Stimulated activated CD8-positive, alpha-beta memory T cell treated with anti-CD3 and anti-CD28 coated beads, Interleukin-15, amount 100 ng/mL, for 1 hour (primary cell): ENCODE measurements around the gene FOXP1.
"Not testable (repeated sequence)": the region's sequence is repeated elsewhere in the genome, so short reads cannot be mapped to it uniquely, and the experiment has no call there.

Source experiments
- DNase-seq: peaks from one replicate; pipeline ENCODE4 v3.0.0-alpha.2; 2020; ENCODE audit warnings: low read depth

The FOXP1 gene

DNA sequence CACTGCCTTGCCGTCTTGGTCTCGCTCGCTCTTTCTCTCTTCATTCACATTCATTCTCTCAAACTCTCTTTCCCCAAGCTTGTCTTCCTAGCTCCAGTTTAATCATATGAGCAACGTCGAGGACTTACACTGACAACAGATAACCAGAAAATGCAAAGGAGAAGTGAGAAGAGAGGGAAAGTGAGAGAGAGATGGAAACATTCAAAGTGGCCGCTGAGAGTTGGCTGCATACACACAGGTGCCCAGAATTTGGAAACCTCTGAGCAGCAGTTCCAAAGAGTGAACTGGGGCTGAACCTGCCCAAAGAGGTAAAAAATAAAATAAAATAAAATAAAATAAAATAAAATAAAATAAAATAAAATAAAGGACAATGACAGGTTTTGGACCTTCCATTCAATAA, 583.0 kb downstream of the FOXP1 start:
- DNase-seq = no peak

DNA sequence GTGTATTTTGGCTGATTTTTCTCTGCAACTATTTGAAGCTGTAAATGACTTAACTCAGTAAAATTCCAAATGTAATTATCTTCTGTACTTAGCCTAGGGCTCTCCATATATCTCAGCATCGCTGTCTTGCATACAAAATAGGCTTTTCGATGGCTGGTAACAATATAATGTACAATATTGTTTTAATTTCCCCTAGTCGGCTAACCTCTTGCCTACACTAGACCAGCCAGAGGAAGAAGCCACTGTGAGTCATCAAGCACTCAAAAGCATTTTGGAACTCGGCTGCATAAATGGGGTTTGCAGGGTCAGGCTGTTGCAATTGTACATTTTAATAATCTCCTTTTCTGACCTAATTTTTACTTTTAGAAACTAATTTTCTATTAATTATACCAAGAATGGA, 583.8 kb downstream of the FOXP1 start:
- no peak for DNase-seq

DNA sequence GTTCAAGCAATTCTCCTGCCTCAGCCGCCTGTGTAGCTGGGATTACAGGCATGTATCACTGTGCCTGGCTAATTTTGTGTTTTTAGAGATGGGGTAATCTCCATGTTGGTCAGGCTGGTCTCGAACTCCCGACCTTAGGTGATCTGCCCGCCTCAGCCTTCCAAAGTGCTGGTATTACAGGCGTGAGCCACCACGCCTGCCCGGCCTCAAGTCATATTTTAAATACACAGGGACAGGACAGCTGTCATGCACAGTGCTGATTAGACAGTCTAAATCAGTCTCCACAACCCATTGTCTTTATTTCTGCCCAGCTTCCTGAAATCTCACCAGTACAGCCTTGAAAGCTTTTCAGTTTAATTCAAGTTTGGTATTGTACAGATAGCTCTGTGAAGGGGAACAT, 587.4 kb downstream of the FOXP1 start:
- DNase-seq = no peak

- no peak for DNase-seq
Measured at GRCh38 chr3:70994644-70995043, 588.9 kb downstream of the FOXP1 start.

- no peak for DNase-seq
Measured at GRCh38 chr3:70992562-70993204, 590.8 kb downstream of the FOXP1 start.

DNA sequence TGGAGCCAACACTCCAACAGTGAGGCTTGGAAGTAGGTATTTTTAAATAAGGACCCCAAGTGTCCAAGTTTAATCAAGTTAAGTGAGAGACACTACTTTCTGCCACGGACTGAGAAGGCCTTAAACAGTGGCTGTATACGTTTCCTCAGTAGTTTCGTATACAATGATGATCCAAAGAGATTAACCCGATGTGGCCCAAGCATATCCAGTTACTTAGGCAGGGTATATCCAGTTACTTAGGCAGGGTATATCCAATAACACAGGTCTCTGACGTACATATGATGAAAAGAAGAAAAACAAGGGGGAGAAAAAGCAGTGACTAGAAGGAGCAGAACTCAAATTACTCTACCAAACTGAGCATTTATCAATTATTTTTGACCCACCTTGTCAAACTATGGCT, 591.4 kb downstream of the FOXP1 start:
- no peak for DNase-seq

GRCh38 chr3:70990723-70991122, 592.8 kb downstream of the FOXP1 start:
- no peak for DNase-seq

DNA sequence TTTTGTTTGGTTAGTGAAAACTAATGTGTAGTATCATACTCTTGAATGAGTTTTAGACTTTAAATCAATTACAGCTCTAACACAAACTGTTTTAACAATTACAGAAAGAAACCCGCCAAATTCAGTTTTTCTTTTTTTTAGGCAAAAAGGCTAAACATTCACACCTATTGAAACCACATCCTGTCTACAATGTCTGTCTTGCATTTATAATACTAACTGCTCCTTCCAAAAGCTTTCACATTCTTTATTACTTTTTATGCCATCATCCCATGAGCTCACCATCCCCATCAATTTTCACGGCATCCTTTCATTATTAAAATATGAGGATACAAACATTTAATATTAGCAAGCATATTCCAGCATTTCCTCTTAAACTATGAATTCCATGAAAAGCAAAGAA, 593.3 kb downstream of the FOXP1 start:
- DNase-seq = no peak

DNA sequence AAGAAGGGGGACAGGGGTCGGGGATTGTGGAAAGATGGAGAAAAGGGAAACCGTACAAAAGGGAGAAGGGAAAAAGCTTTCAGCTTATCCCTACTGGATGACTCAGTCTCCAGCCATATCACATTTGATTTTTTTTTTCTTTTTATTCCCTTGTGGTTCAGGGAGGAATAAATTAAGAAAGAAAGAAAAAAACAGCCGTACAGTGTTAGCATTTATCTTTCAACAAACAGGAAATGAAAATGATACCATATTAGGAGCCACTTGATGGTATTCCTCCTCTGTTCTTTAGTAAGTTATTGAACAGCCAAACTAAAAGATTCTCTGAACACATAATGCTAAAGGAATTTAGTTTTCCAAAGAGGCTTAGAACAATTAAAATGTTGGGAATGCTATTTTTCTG, 594.4 kb downstream of the FOXP1 start:
- DNase-seq = no peak

DNA sequence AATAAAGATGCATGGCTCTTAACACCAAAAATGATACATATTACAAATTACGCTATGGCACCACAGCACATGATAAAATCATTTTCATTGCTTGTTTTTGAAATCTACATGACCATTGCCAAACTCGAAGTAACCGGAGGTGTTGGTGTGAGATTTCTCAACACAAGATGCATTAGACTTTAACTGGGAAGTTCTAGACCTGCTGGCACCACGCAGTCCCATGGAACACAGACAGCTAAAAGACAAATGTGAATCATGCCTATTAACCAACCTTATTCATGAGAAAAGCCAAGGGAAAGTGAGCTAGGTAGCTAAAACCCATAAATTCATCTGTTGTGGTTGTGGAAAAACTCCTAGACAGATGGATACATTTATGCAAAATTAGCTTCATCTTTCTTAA, 595.4 kb downstream of the FOXP1 start:
- DNase-seq = no peak

DNA sequence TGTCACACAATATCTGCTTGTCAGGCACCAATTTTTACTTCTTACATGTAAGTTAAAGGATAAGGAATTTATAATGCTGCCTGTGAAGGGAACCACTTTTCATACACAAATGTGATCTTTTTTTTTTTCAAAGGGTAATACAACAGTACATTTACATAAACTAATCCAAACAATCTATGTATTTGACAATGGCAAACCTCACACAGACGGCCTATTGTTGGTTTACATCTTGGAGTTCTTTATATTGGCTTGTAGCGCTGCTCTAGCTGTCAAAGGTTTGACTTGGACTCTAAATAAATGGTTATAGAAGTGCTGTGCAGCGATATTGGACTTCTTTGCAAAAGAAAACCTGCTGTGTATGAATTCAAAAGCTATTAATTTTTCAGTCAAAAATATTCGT, 598.0 kb downstream of the FOXP1 start:
- no peak for DNase-seq

- DNase-seq = no peak
Measured at GRCh38 chr3:70984776-70985482, 598.6 kb downstream of the FOXP1 start.

GRCh38 chr3:70982700-70983140, 600.8 kb downstream of the FOXP1 start:
- DNase-seq = no peak

DNA sequence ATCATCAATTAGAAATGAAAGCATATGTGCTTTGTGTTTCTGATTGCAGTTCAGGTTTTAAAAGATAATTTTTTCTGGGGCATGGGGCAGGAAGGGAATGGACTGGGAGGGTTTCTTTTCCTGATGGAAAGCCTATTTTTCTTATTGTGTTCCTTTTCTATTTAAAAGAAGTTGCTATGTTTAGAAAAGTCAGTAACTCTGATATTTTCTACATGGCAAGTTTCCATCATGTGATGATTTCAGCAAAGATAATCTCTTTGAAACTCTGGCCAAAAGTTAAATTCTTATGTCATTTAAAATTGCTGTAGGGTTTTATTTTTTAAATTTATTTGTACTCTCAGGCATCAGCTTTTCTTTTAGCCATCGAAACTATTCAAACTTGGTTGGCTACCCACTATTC, 601.2 kb downstream of the FOXP1 start:
- no peak for DNase-seq

GRCh38 chr3:70981231-70981880, 602.2 kb downstream of the FOXP1 start:
- DNase-seq = no peak

DNA sequence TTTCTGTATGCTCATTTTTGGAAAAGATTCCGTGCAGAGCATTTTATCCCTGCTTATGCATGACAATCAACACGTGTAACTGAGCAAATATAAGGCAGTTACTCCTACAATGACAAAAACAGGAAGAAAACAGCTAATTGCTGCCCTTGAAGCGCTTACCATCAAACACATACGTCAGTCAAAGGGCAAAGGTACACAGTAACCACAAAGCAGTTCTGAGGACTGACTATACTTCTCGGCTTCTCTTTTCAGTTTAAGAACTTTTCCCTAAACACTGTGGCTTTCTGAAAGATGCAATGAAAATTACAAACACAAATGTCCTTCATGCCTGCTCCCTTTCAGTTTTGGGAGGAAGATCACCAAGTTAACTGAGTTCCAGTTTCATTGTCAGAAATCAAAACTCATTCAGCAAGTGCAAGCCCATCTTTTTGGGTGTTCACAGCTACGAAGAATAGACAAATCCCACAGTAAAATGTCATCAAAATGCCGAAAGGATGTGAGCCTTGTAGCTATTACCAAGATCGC, 602.8 kb downstream of the FOXP1 start:
- no peak for DNase-seq

DNA sequence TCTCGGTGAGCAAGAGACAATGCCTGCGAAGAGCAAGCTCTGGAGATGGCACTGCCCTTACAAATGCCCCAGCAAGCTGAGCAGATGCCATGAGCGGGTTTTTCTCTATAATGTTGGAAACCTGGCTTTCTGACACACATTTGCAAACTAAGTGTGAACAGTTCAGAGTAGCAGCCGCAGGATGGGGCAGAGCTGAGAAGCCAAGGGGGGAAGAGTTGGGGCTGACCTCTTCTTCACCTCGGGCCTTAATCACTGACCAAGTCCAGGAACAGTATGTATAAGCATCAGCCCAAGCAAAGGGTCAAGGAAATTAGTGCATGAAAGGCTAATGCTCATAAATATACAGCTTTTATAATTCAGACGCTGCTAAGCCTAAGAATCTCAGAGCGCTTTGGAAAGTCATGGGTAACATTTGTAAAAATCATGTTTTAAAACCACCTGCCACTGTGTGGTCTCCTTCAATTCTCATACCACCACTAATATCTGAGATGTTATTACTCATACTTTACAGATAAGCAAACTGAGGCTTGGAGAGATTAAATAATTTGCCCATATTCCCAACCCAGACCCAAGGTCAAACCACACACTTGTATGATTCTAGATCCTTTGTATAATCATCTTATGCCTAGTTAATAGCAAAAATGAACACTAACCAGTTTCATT, 603.4 kb downstream of the FOXP1 start:
- DNase-seq = no peak

DNA sequence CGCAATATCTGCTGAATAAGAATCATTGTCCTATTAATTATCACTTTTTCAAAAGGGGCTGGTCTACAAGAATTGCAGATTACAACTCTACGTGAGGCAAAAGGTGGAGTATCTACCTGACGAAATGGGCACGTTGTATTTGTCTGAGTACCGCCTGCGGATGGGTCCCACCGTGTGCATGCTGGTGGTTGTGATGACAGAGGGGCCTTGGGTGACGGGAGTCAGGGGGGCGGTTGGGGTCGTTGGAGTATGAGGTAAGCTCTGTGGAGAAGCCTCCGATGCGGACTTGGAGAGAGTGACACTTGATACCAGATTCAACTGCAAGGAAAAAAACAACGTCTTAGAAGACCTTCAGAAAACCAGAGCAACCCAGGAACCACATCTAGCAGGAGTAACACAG, 605.8 kb downstream of the FOXP1 start:
- no peak for DNase-seq

DNA sequence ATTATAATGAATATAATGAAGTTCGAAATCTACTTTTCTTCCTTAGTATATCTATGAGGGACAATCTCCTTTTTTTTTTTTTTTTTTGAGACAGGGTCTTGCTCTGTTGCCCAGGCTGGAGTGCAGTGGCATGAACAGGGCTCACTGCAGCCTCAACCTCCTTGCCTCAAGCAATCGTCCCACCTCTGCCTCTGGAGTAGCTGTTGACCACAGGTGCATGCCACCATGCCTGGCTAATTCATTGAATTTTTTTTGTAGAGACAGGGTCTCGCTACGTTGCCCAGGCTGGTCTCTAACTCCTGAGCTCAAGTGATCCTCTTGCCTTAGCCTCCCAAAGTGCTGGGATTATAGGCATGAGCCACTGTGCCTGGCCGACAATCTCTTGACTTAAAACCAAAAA, 607.5 kb downstream of the FOXP1 start:
- DNase-seq = not testable (repeated sequence)

- DNase-seq = no peak
Measured at GRCh38 chr3:70974747-70975146, 608.8 kb downstream of the FOXP1 start.

GRCh38 chr3:70973558-70973957, 610.0 kb downstream of the FOXP1 start:
- DNase-seq = no peak

GRCh38 chr3:70972855-70973254, 610.7 kb downstream of the FOXP1 start:
- no peak for DNase-seq

GRCh38 chr3:70970952-70971351, 612.6 kb downstream of the FOXP1 start:
- DNase-seq = no peak
